T-helper 2 cell treated with Interferon-gamma antibody and Interleukin-4, amounts not matched to agents 5 μg/mL and 100 μg/mL, for 36 hours (primary cell): Measurements from ENCODE around the gene MAGEB4.

Source experiments
- DNase-seq: peaks from one replicate; pipeline ENCODE4 v3.0.0; 2021; ENCODE audit warnings: low spot score
- H3K27ac Mint-ChIP-seq: one replicate; pipeline ENCODE4 v1.8.0; 2021; ENCODE audit warnings: mild to moderate bottlenecking, mixed read lengths
- H3K27me3 Mint-ChIP-seq: one replicate; pipeline ENCODE4 v1.8.0; 2021; ENCODE audit warnings: low read depth, mixed read lengths
- H3K36me3 Mint-ChIP-seq: one replicate; pipeline ENCODE4 v1.8.0; 2021; ENCODE audit warnings: low read depth, mixed read lengths
- H3K4me1 Mint-ChIP-seq: one replicate; pipeline ENCODE4 v1.8.0; 2021; ENCODE audit warnings: low read depth, mixed read lengths
- H3K4me3 Mint-ChIP-seq: one replicate; pipeline ENCODE4 v1.8.0; 2022; ENCODE audit warnings: mild to moderate bottlenecking, moderate library complexity, mixed read lengths
- H3K9me3 Mint-ChIP-seq: one replicate; pipeline ENCODE4 v1.8.0; 2021; ENCODE audit warnings: mixed read lengths

Gene MAGEB4

DNA sequence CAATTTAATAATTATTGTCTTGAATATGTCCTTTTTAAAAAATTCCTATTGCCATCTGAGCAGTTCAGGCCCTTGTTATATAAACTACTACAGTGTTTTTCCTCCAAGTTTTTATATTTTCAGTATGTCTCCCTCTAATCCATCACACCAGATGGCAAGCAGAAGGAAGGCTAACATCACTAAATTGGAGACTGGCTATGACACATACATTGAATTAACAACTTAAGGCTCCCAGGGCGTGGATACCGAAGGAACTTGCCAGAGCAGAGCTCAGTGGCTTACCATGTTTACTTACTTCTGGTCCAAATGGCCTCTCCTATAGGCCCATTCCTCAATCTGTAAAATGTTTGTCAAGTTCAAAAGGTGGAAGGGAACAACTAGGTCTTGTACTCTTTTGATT is 18.1 kb downstream of the MAGEB4 start:
- Mint-ChIP-seq H3K4me1 (no peaks in the 10 kb centered on the region), H3K27ac (no peak overlapping the region), H3K9me3 (no peaks in the 10 kb centered on the region), H3K36me3 (no peaks in the 10 kb centered on the region), H3K4me3 (no peak overlapping the region), H3K27me3 (peaks cover 4% of the 10 kb centered on the region)
- no peak for DNase-seq

DNA sequence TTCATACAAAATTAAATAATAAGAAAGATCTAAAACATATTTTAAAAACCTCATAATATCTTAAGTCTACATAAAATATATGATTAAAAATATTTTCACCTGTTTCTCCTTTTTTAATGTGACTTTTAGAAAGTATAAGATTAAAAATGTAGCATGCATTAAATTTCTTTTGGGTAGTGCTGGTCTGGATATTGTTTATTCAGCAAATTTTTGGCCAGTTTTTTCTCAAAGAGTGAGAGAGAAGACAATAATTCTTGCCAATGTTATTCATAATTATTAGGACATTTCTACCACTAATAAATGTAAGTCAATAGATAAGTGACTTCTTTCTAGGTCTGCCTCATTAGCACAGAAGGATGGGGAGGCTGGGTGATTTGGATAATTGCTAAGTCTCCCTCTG is 19.2 kb downstream of the MAGEB4 start:
- no peaks in the 10 kb centered on the region for H3K4me1 Mint-ChIP-seq
- H3K27me3 Mint-ChIP-seq = peaks cover 4% of the 10 kb centered on the region
- H3K9me3 Mint-ChIP-seq = no peaks in the 10 kb centered on the region
- no peak for DNase-seq
- no peak overlapping the region for H3K4me3 Mint-ChIP-seq
- no peaks in the 10 kb centered on the region for H3K36me3 Mint-ChIP-seq
- no peak overlapping the region for H3K27ac Mint-ChIP-seq

DNA sequence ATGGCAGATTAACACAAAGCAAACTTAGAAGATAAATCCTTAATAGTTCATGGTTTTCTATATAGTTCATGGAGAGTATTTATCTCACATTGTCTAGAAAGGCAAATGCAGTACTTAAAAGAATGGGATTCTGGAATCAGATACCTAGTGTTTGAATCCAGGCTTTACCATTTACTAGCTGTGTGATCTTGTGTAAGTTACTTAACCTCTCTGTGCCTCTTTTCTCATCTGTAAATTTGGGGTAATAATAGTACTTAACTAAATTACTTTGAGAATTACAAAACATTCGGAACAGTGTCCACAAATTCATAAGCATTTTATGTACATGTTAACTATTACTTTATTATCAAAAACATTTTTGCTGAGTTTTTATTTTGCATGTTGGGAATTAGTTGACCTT is 21.0 kb downstream of the MAGEB4 start:
- Mint-ChIP-seq H3K4me3 (no peak overlapping the region), H3K27ac (no peak overlapping the region), H3K4me1 (no peaks in the 10 kb centered on the region), H3K36me3 (no peaks in the 10 kb centered on the region), H3K27me3 (no peaks in the 10 kb centered on the region), H3K9me3 (no peaks in the 10 kb centered on the region)
- no peak for DNase-seq

DNA sequence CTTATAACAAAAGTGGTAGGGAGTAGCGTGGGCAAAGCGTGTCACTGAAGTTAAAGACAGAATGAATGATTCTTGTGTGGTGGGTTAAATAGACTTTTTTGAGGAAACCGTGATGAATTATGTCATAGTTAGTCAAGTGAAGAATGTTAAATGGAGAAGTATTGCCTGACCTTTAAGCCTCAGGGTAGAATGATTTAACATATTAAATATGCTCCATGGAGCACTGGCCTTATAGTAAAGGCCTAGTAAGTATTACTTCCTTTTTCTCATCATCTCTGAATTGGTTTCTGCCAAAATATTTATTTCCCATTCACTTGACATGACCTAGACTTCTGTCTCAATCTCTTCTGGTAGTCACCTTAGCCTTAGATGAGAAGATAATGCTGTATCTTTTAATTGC is 28.8 kb downstream of the MAGEB4 start:
- no peak for DNase-seq
- Mint-ChIP-seq H3K4me3 (no peak overlapping the region), H3K27me3 (peaks cover 2% of the 10 kb centered on the region), H3K27ac (no peak overlapping the region), H3K36me3 (no peaks in the 10 kb centered on the region), H3K9me3 (no peaks in the 10 kb centered on the region), H3K4me1 (no peaks in the 10 kb centered on the region)

DNA sequence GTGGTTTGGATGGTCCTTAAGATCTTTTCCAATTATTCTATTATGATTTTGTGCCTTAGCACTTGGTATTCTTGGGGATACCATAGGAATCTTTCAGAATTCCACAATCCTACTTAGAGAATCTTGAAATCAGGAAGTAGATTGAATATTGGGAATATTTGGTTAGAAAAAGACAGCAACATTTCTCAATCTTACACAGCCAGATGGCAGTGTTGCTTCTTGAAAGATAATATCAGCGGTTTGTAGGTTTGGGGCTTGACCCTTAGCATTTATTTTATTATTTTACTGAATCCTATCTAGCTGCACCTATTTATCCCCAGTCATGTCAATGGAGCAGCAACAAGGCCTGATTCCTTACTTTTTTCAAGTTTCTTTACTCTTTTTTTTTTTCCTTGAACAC is 33.7 kb downstream of the MAGEB4 start:
- H3K4me1 Mint-ChIP-seq = peaks cover 4% of the 10 kb centered on the region
- no peak overlapping the region for H3K4me3 Mint-ChIP-seq
- no peak overlapping the region for H3K27ac Mint-ChIP-seq
- no peaks in the 10 kb centered on the region for H3K9me3 Mint-ChIP-seq
- H3K36me3 Mint-ChIP-seq = no peaks in the 10 kb centered on the region
- peaks cover 2% of the 10 kb centered on the region for H3K27me3 Mint-ChIP-seq
- DNase-seq = no peak

DNA sequence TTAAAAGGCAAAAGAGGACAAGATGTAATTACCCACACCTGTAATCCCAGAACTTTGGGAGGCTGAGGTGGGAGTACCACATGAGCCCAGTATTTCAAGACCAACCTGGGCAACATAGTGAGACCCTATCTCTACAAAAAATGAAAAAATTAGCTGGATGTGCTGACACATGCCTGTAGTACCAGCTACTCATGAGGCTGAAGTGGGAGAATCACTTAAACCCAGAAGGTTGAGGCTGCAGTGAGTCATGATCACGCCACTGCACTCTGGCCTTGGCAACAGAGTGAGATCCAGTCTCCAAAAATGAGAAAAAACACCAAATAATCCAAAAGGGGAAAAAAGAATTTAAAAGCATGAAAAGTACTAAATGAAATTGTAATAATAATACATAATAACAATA is 36.6 kb downstream of the MAGEB4 start:
- Mint-ChIP-seq H3K27me3 (peaks cover 2% of the 10 kb centered on the region), H3K27ac (no peak overlapping the region), H3K9me3 (no peaks in the 10 kb centered on the region), H3K36me3 (no peaks in the 10 kb centered on the region), H3K4me1 (peaks cover 4% of the 10 kb centered on the region), H3K4me3 (no peak overlapping the region)
- no peak for DNase-seq

DNA sequence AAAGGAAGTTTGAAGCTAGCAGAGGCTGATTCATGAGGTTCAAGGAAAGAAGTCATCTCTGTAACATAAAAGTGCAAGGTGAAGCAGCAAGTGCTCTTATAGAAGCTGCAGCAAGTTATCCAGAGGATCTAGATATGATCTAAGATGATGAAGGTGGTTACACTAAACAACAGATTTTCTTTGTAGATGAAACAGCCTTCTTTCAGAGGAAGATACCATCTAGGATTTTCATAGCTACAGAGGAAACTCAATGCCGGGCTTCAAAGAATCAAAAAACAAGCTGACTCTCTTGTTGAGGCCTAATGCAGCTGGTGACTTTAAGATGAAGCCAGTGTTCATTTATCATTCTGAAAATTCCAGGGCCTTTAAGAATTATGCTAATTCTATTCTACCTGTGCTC is 38.6 kb downstream of the MAGEB4 start:
- Mint-ChIP-seq H3K27me3 (no peaks in the 10 kb centered on the region), H3K9me3 (no peaks in the 10 kb centered on the region), H3K4me3 (no peak overlapping the region), H3K36me3 (no peaks in the 10 kb centered on the region), H3K4me1 (peaks cover 4% of the 10 kb centered on the region), H3K27ac (no peak overlapping the region)
- DNase-seq = no peak

DNA sequence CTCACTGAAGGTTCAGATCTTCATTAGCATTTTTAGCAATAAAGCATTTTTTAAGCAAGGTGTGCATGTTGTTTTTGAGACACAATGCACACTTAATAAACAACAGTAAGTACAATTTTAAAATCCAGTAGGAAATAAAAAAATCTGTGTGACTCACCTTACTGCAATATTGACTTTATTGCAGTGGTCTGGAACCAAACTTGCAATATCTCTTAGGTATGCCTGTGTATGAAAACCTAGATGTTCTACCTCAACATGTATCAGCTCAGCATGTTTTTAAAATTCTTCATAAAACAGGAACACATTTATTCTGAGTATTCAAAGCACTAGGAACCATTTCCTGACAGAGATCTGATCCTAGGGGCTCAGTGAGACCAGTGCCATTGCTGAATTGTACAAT is 40.7 kb downstream of the MAGEB4 start:
- Mint-ChIP-seq H3K36me3 (no peaks in the 10 kb centered on the region), H3K27ac (no peak overlapping the region), H3K4me1 (peaks cover 4% of the 10 kb centered on the region), H3K27me3 (no peaks in the 10 kb centered on the region), H3K9me3 (no peaks in the 10 kb centered on the region), H3K4me3 (no peak overlapping the region)
- no peak for DNase-seq

DNA sequence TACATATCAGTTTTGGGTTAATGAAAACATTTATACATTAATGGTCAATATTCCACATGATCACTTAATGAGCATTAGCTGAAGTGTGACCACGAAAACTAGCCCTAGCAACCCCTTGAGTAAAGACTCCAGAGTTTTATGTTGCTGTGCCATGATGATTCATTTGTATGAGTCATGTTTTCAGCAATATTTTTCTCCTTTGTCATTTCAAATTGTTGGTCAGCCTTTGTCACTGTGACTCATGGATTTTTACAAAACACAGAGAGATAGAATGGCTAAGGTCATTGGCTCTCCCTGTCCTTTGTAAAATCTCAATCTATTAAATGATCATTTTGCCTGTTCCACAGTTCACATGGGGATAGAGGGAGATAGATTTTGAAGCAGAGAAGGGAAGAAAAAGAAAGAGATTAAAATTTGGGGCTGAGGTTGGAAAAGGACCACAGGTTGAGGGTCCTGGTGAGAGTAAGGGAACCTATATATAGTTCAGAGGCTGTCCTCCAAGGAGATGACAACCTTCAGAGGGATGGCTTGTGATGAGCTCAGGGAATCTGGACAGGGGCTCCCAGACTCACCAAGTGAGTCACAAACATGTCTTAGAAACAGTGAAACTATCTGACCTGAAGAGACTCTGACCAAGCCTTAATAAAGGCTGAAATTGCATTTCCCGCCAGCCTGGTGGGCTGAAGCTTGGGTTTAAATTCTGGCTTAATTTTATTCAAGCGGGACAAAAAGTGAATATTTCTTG is 41.8 kb downstream of the MAGEB4 start:
- no peak for DNase-seq
- H3K4me3 Mint-ChIP-seq = no peak overlapping the region
- peaks cover 4% of the 10 kb centered on the region for H3K4me1 Mint-ChIP-seq
- H3K27me3 Mint-ChIP-seq = no peaks in the 10 kb centered on the region
- no peaks in the 10 kb centered on the region for H3K36me3 Mint-ChIP-seq
- H3K9me3 Mint-ChIP-seq = no peaks in the 10 kb centered on the region
- no peak overlapping the region for H3K27ac Mint-ChIP-seq
